Thymus (tissue), 11 donors: Measurements from ENCODE around the gene PPP1R1C. TPM values are rescaled to one million over a fixed set of nuclear protein-coding genes. Genes with fewer than 3 reads are reported as not detected.

Experiments
- DNase-seq, 9 donors: peaks; one replicate each; pipeline ENCODE4 v3.0.0-alpha.2; 2013; ENCODE audit warnings: low spot score in 9 of 9, low read depth in 6 of 9, missing footprints in 1 of 9
- H3K27ac ChIP-seq, 2 donors: one replicate each; pipeline ENCODE4 v1.5.1; 2013; ENCODE audit warnings: control low read depth in 1 of 2, low read depth in 1 of 2, low read length in 1 of 2, mild to moderate bottlenecking in 1 of 2, moderate library complexity in 1 of 2
- H3K27me3 ChIP-seq, 2 donors: one replicate each; pipeline ENCODE4 v1.5.1; 2013; ENCODE audit warnings: low read length in 1 of 2; ENCODE audit not compliant: control insufficient read depth in 2 of 2, insufficient read depth in 1 of 2
- H3K36me3 ChIP-seq, 2 donors: one replicate each; pipeline ENCODE4 v1.5.1; 2013; ENCODE audit warnings: low read length in 1 of 2, mild to moderate bottlenecking in 1 of 2, moderate library complexity in 1 of 2; ENCODE audit not compliant: control insufficient read depth in 2 of 2, insufficient read depth in 2 of 2
- H3K4me1 ChIP-seq, 2 donors: one replicate each; pipeline ENCODE4 v1.5.1; 2013; ENCODE audit warnings: low read length in 2 of 2; ENCODE audit not compliant: control insufficient read depth in 2 of 2, insufficient read depth in 2 of 2
- H3K4me3 ChIP-seq, 2 donors: one replicate each; pipeline ENCODE4 v1.5.1; 2013; ENCODE audit warnings: low read length in 2 of 2, control low read depth in 1 of 2, mild to moderate bottlenecking in 1 of 2
- H3K9me3 ChIP-seq, 2 donors: one replicate each; pipeline ENCODE4 v1.5.1; 2013; ENCODE audit warnings: low read length in 1 of 2, mild to moderate bottlenecking in 1 of 2; ENCODE audit not compliant: control insufficient read depth in 2 of 2, insufficient read depth in 1 of 2
- WGBS: extraction: QIAGEN DNeasy Blood & Tissue Kit; methylation state at CpG from one replicate; pipeline ENCODE4 v1.1.7; 2013; 5-methylcytosine and 5-hydroxymethylcytosine counted together
- polyA plus RNA-seq: library from polyadenylated mRNA; stranded (reverse); fragments of 200-250 nt; gene quantifications from one replicate; pipeline ENCODE4 v1.2.3, GENCODE V29; 2013
- total RNA-seq: library from RNA; stranded (reverse); fragments of 120-200 nt; gene quantifications from one replicate; pipeline ENCODE4 v1.2.4, GENCODE V29; 2013
- donor health status: healthy.

Gene PPP1R1C
- total and polyA plus RNA-seq, 2 donors, result 9.0 to 35.9 TPM

GRCh38 chr2:182097571-182098164 is 112.0 kb downstream of the PPP1R1C start:
- DNase-seq, result peak in 1 of 9 donors; percentile 12
- no peak overlapping the region for H3K27ac ChIP-seq
- 11% methylated on average over 2 of the region's 2 CpGs for WGBS
- H3K4me3 ChIP-seq, result no peak overlapping the region
- H3K27me3 ChIP-seq, result no peaks in the 10 kb centered on the region
- H3K4me1 ChIP-seq, result no peaks in the 10 kb centered on the region
- peaks cover 0 to 5% of the 10 kb centered on the region in 2 donors for H3K9me3 ChIP-seq
- H3K36me3 ChIP-seq, result no peaks in the 10 kb centered on the region

GRCh38 chr2:182098648-182099047 is 113.0 kb downstream of the PPP1R1C start:
- WGBS, result 100% methylated on average over 1 of the region's 1 CpG
- DNase-seq, result no peak
- H3K27me3 ChIP-seq, result no peaks in the 10 kb centered on the region
- H3K36me3 ChIP-seq, result no peaks in the 10 kb centered on the region
- no peak overlapping the region for H3K27ac ChIP-seq
- H3K4me3 ChIP-seq, result no peak overlapping the region
- H3K4me1 ChIP-seq, result no peaks in the 10 kb centered on the region
- H3K9me3 ChIP-seq, result no peaks in the 10 kb centered on the region

DNA sequence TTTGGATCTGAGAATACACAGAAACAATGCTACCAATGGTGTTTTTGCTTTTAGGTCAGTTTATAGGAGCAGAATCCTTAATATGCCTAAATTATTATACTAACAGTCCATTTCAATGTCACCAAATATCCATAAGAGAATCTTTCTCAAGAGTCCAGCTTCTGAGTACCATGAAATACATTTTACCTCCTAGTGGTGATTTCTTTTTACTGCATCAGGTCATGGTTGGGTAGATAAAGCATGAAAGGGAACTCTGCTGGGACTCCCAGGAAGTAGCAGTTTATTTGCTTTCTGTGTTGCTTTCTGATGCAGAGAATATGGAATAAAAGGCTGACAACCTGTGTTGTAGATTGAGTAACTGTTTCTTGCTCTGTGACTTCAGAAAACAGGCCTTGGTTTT is 115.6 kb downstream of the PPP1R1C start:
- peak overlapping the region in 1 of 2 donors; percentile 27 for H3K27ac ChIP-seq
- no peak overlapping the region for H3K4me3 ChIP-seq
- H3K4me1 ChIP-seq, result no peaks in the 10 kb centered on the region
- H3K9me3 ChIP-seq, result no peaks in the 10 kb centered on the region
- no peaks in the 10 kb centered on the region for H3K27me3 ChIP-seq
- DNase-seq, result peak in 6 of 9 donors; percentile 8 to 57 (median 16)
- H3K36me3 ChIP-seq, result no peaks in the 10 kb centered on the region

- Histone ChIP-seq H3K9me3 (no peaks in the 10 kb centered on the region), H3K27me3 (no peaks in the 10 kb centered on the region), H3K36me3 (no peaks in the 10 kb centered on the region), H3K4me1 (no peaks in the 10 kb centered on the region), H3K27ac (no peak overlapping the region), H3K4me3 (no peak overlapping the region)
- no peak for DNase-seq
- 92% methylated on average over 5 of the region's 5 CpGs for WGBS
Observed at GRCh38 chr2:182103526-182103925, 117.9 kb downstream of the PPP1R1C start.

DNA sequence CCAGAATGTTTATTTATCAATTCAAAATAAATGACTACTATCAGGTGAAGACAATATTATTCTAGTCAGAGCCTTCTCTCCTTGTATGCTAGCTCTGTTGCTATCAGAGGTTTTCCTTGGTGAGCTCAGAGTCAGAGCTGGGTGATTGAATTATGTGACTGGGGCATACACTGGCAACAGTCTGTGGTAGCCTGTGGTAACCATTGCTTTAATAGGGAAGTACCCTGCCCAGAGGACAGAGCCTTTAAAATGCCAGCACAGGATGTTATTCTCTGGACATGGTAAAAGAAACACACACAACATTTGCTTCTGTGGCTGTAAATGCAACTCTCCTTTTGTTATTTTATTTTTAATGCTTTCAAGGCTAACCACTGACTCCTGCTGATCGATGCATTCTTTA is 124.7 kb downstream of the PPP1R1C start:
- WGBS, result 94% methylated on average over 1 of the region's 1 CpG
- DNase-seq, result no peak
- H3K4me1 ChIP-seq, result no peaks in the 10 kb centered on the region
- no peaks in the 10 kb centered on the region for H3K9me3 ChIP-seq
- H3K4me3 ChIP-seq, result no peak overlapping the region
- H3K27me3 ChIP-seq, result no peaks in the 10 kb centered on the region
- H3K36me3 ChIP-seq, result no peaks in the 10 kb centered on the region
- no peak overlapping the region for H3K27ac ChIP-seq

DNA sequence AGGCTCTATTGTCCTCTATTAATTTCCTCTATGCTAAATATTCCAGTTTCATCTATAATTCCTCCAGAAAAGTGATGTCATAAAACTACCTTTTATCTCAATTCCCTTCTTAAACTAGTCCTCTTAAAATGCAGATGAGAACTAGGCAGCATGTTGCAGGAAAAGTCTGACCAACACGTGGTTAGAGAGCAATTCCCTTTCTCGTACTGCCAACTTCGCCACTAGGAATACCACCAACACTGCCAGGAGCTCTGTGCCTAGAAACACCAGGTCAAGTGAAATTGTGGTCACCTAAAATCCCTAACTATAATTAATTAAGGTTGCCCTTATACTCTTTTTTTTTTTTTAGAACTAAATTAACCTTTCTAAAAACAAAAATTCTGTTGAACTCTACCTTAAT is 127.7 kb downstream of the PPP1R1C start:
- H3K27ac ChIP-seq, result no peak overlapping the region
- no peaks in the 10 kb centered on the region for H3K4me1 ChIP-seq
- no peaks in the 10 kb centered on the region for H3K27me3 ChIP-seq
- 88% methylated on average over 3 of the region's 3 CpGs for WGBS
- no peak overlapping the region for H3K4me3 ChIP-seq
- H3K36me3 ChIP-seq, result peaks cover 0 to 6% of the 10 kb centered on the region in 2 donors
- no peaks in the 10 kb centered on the region for H3K9me3 ChIP-seq
- no peak for DNase-seq

DNA sequence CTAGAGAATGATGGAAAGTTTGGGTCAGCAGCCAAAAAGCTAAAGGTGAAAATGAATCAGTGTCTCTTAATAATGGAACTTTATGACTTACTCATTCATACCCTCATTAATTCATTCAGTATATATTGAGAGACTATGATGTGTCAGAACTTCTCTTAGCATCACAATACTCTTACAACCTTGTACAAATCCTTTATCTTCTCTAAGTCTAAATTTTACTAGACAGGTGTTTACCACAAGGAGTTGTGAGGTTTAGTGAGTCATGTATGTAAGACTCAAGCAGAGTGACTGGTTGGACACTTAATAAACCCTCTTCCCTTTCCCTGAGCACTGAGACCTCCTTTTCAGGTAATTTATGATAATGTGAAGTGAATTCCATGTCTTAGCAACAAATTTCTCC is 129.6 kb downstream of the PPP1R1C start:
- H3K4me3 ChIP-seq, result no peak overlapping the region
- H3K27me3 ChIP-seq, result no peaks in the 10 kb centered on the region
- DNase-seq, result no peak
- no peaks in the 10 kb centered on the region for H3K9me3 ChIP-seq
- H3K4me1 ChIP-seq, result no peaks in the 10 kb centered on the region
- peaks cover 0 to 6% of the 10 kb centered on the region in 2 donors for H3K36me3 ChIP-seq
- H3K27ac ChIP-seq, result no peak overlapping the region

DNA sequence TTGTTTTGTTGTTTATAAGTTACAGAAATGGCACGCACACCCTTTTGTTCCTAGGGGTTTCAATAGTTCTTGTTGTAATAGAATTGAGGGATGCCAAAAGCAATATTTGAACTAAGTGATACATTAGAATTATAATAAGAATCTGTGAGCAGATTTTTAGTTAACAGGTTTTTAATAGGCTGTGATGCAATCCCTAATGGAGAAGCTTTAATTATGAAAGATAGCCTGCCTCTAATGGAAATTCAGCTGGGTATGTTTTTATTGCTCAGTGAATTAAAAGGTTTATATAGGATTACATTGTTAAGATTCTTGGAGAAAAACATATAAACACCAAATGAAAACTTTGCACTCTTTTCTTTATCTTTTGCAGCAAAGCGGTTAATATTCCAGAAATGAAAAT is 131.1 kb downstream of the PPP1R1C start:
- WGBS, result 98% methylated on average over 2 of the region's 2 CpGs
- H3K27ac ChIP-seq, result no peak overlapping the region
- no peaks in the 10 kb centered on the region for H3K4me1 ChIP-seq
- H3K27me3 ChIP-seq, result no peaks in the 10 kb centered on the region
- peaks cover 0 to 6% of the 10 kb centered on the region in 2 donors for H3K36me3 ChIP-seq
- no peak for DNase-seq
- no peak overlapping the region for H3K4me3 ChIP-seq
- no peaks in the 10 kb centered on the region for H3K9me3 ChIP-seq

- 95% methylated on average over 1 of the region's 1 CpG for WGBS
Observed at GRCh38 chr2:182117196-182117595, 131.5 kb downstream of the PPP1R1C start.

More at GRCh38 chr2:182117196-182117595, 131.5 kb downstream of the PPP1R1C start:
- H3K36me3 ChIP-seq, result peaks cover 0 to 6% of the 10 kb centered on the region in 2 donors
- no peaks in the 10 kb centered on the region for H3K9me3 ChIP-seq
- H3K27ac ChIP-seq, result no peak overlapping the region
- no peak overlapping the region for H3K4me3 ChIP-seq
- no peaks in the 10 kb centered on the region for H3K27me3 ChIP-seq
- DNase-seq, result no peak
- H3K4me1 ChIP-seq, result no peaks in the 10 kb centered on the region
